Testis (tissue), 3 donors: Measurements from ENCODE around the gene RXRA. TPM values are rescaled to one million over a fixed set of nuclear protein-coding genes. Genes with fewer than 3 reads are reported as not detected.

Experiments
- DNase-seq: peaks from one replicate; pipeline ENCODE4 v3.0.0-alpha.2; 2019
- H3K27ac ChIP-seq, 2 donors: fragments of 200-600 bp; sonication (generic); one replicate each; pipeline ENCODE4 v1.5.1; 2019
- H3K27me3 ChIP-seq: fragments of 200-600 bp; sonication (generic); one replicate; pipeline ENCODE4 v1.5.1; 2019
- H3K36me3 ChIP-seq: fragments of 200-600 bp; sonication (generic); one replicate; pipeline ENCODE4 v1.5.1; 2017; ENCODE audit warnings: low read depth; ENCODE audit errors: missing control alignments
- H3K4me1 ChIP-seq: fragments of 200-600 bp; sonication (generic); one replicate; pipeline ENCODE4 v1.5.1; 2019
- H3K4me3 ChIP-seq, 2 donors: fragments of 200-600 bp; sonication (generic); one replicate each; pipeline ENCODE4 v1.5.1; 2017 to 2019
- H3K9me3 ChIP-seq: fragments of 200-600 bp; sonication (generic); one replicate; pipeline ENCODE4 v1.5.1; 2017
- POLR2A ChIP-seq: fragments of 450-650 bp; IDR thresholded peaks from one replicate; pipeline ENCODE4 v1.6.1; 2017; ENCODE audit warnings: antibody characterized with exemption, mild to moderate bottlenecking, moderate library complexity
- WGBS, 2 donors: methylation state at CpG; one replicate each; pipeline ENCODE4 v1.1.5; 2018; 5-methylcytosine and 5-hydroxymethylcytosine counted together
- intact Hi-C: fragments of 100-400 bp; cut with DNase I; formaldehyde crosslinking; loops from one replicate; pipeline ENCODE4 v1.15.1; 2023; ENCODE audit warnings: low total_unique reads
- polyA plus RNA-seq: library from polyadenylated mRNA; stranded (reverse); fragments of 350-450 nt; fragmentation: Illumina TruSeq; extraction: RNeasy Lipid Tissue Mini Kit (QIAGEN cat#74804); gene quantifications from one replicate; pipeline ENCODE4 v1.2.3, GENCODE V29; 2014; ENCODE audit warnings: low read depth, low replicate concordance; ENCODE audit not compliant: insufficient read depth
- total RNA-seq, 2 donors: library from RNA; depleted of rRNA; stranded (reverse); fragments of >200 nt; gene quantifications; one replicate each; pipeline ENCODE4 v1.2.3, GENCODE V29; 2016
- TF ChIP-seq, protein P1 (sequence below), 3 experiments: fragments of 450-650 bp in 2 of 3; fragments of 200-600 bp in 1 of 3; sonication (generic) in 1 of 3; IDR thresholded peaks; one replicate each; pipeline ENCODE4 v1.5.1; 2016 to 2019; ENCODE audit warnings: antibody characterized with exemption in 3 of 3, mild to moderate bottlenecking in 2 of 3, moderate library complexity in 1 of 3

RXRA gene
- total and polyA plus RNA-seq, 3 donors from 2014 or later: 31.3 to 61.0 (median 47.3) TPM

GRCh38 chr9:134339183-134339806 lies 13.0 kb downstream of the RXRA start:
- TF ChIP-seq, protein P1, sequence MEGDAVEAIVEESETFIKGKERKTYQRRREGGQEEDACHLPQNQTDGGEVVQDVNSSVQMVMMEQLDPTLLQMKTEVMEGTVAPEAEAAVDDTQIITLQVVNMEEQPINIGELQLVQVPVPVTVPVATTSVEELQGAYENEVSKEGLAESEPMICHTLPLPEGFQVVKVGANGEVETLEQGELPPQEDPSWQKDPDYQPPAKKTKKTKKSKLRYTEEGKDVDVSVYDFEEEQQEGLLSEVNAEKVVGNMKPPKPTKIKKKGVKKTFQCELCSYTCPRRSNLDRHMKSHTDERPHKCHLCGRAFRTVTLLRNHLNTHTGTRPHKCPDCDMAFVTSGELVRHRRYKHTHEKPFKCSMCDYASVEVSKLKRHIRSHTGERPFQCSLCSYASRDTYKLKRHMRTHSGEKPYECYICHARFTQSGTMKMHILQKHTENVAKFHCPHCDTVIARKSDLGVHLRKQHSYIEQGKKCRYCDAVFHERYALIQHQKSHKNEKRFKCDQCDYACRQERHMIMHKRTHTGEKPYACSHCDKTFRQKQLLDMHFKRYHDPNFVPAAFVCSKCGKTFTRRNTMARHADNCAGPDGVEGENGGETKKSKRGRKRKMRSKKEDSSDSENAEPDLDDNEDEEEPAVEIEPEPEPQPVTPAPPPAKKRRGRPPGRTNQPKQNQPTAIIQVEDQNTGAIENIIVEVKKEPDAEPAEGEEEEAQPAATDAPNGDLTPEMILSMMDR (IDR thresholded peaks at IDR 0.05): no peak
- no peak for TF ChIP-seq POLR2A
- peak; percentile 52 for DNase-seq
- peaks cover 86% of the 10 kb centered on the region for H3K4me1 ChIP-seq
- no peaks in the 10 kb centered on the region for H3K27me3 ChIP-seq
- 45 to 62% methylated on average over 14 to 17 of the region's 17 CpGs for WGBS, 2 donors
- H3K36me3 ChIP-seq: no peaks in the 10 kb centered on the region
- no peak overlapping the region for H3K4me3 ChIP-seq
- H3K9me3 ChIP-seq: no peaks in the 10 kb centered on the region
- intact Hi-C loops: no loop called here
- peak overlapping the region; percentile 44 to 63 for H3K27ac ChIP-seq

- DNase-seq: no peak
- no peaks in the 10 kb centered on the region for H3K27me3 ChIP-seq
- H3K36me3 ChIP-seq: no peaks in the 10 kb centered on the region
- H3K27ac ChIP-seq: peak overlapping the region in 1 of 2 donors; percentile 48
- TF ChIP-seq, protein P1 (IDR thresholded peaks at IDR 0.05): no peak
- no peak for TF ChIP-seq POLR2A
- H3K9me3 ChIP-seq: no peaks in the 10 kb centered on the region
- intact Hi-C loops: no loop called here
- H3K4me1 ChIP-seq: peaks cover 91% of the 10 kb centered on the region
- no peak overlapping the region for H3K4me3 ChIP-seq
- WGBS, 2 donors: 72 to 81% methylated on average over 26 to 28 of the region's 28 CpGs
These were observed 14.4 kb downstream of the RXRA start for GRCh38 chr9:134340475-134341160.

DNA sequence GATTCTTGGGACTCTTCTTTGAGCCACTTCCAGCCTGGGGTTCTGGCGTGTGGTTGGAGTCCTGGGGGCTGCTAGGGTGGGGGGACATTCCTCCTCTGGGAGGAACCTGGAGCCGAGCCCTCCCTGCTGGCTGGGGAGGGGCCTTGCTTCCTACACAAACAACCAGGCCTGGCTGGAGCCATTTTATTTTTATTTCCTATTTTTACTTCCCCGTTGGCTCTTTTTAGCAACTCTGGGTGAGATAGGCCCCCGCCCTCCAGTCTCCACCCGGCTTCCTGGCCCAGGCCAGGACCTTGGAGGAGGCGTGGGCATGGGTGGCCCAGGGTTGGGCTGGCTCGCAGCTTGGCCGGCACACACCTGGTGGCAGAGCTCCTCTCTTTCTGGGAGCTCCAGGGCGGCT lies 15.1 kb downstream of the RXRA start:
- H3K4me1 ChIP-seq: peaks cover 90% of the 10 kb centered on the region
- H3K27ac ChIP-seq: peak overlapping the region in 1 of 2 donors; percentile 48
- H3K9me3 ChIP-seq: no peaks in the 10 kb centered on the region
- H3K27me3 ChIP-seq: no peaks in the 10 kb centered on the region
- WGBS, 2 donors: 46 to 50% methylated on average over 7 to 9 of the region's 9 CpGs
- intact Hi-C loops: no loop called here
- H3K4me3 ChIP-seq: no peak overlapping the region
- no peak for TF ChIP-seq POLR2A
- H3K36me3 ChIP-seq: no peaks in the 10 kb centered on the region
- no peak for DNase-seq

DNA sequence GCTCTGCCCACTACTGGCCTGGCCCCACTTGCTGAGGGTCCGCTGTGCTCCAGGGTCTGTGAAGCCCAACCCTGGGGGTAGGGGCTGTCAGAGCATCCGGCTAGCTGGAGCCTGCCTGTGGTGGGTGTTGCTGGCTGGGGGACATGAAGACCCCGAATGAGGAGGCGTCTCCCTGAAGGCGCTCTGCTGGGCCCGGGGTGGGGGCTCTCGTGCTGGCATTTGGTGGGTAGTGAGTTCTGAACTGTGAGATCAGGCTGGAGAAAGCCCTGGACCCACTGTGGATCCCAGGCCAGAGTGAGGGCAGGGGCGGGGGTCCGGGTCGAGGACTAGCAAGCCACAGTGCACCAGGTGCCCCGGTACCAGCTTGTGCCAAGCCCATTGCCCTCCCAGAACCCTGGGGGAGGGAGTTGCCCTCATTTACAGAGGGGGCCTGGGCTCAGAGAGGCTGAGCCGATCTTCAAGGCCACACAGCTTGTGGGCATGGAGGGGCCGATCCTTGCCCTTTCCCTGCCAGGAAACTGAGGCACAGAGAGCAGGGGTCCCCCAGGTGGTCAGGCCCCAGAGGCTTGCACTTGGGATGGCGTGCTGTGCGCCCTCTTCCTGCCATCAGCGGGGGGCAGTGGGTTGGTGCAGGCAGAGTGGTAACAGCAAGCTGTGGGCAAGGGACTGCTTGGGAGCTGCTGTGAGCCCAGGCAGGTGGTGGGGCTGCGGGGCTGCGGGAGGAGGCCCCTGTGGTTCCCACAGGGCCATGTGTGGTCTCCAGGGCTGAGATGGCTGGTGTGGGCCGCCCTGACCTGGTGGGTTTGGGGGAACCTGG lies 15.9 kb downstream of the RXRA start:
- WGBS, 2 donors: 84 to 87% methylated on average over 6 to 19 of the region's 19 CpGs

More for the DNA sequence above, 15.9 kb downstream of the RXRA start:
- Histone ChIP-seq H3K4me1 (peaks cover 83% of the 10 kb centered on the region), H3K27ac (no peak overlapping the region), H3K9me3 (no peaks in the 10 kb centered on the region), H3K36me3 (no peaks in the 10 kb centered on the region), H3K4me3 (no peak overlapping the region), H3K27me3 (no peaks in the 10 kb centered on the region)
- TF ChIP-seq POLR2A: no peak
- TF ChIP-seq, protein P1 (IDR thresholded peaks at IDR 0.05): no peak
- DNase-seq: no peak
- intact Hi-C loops: no loop called here
